ENCODE measurements around the gene ZNF155.
"Not testable (repeated sequence)": the region's sequence is repeated elsewhere in the genome, so short reads cannot be mapped to it uniquely, and the experiment has no call there.

Gene ZNF155

GRCh38 chr19:43983912-43984686, at the start of gene ZNF155:
TSS of gene ZNF155 (plus strand) at chr19:43984188. CDS start at chr19:43988544, 4,356 bp downstream.
- H3K4me3 ChIP-seq (ENCODE audit: low read depth, low read length) = peak within 1 kb of the TSS; percentile 85

DNA sequence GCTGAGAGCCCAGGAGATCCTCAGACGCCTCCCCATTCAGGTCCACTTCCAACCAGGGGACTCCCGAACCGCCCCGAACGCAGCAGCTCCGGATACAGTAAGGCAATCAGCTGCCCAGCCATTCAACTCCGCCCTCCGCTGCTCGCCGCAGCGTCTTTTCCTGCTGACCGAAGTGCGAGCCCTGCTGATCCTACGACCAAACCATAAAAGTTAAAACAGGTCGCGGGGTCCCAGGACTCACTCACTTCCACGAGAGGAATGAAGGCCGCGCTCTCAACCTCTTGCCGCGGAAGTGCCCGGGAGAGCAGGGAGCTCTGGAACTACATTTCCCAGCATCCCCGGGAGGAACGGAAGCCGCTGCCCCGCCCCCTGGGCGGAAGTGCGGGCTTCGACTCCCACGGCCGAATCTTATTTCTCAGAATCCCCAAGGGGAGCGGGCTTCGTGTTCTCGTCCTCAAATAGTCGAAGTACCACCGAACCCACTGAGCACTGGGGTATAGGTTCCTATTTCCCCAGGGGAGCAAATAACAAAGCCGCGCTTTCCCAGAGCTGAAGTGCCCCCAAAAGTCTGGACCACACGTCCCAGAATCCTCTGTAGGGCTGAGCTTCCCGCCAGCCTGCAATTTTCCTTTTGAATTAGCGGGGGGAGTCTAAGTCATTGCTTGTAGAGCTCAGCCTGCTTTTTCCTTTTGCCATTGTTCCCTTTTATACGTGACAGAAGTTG, 48.8 kb upstream of the ZNF155 start, which contains the start of gene ZNF45:
ZNF45 (minus strand) TSS at position 298 of the 724 bp plus-strand sequence. CDS start 13,097 bp downstream, outside the sequence.
- H3K4me3 ChIP-seq (ENCODE audit: low read depth, low read length) = peak within 1 kb of the TSS; percentile 88

DNA sequence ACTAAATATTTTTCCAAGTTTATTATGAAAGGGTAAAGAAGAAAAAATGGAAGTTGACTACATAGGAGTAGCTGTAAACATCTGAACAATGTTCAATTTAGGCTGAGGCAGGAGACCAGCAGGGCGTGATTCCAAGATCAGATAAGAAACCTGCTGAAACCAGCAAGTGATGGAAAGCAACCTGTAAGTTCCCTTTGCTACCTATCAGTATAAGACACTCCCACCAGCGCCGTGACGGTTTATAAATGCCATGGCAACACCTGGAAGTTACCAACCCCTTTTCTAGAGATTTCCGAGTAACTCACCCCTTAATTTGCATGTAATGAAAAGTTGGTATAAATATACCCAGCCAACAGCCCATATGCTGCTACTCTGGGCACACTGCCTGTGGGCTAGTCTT, 47.8 kb upstream of the ZNF155 start:
- H3K4me3 ChIP-seq (ENCODE audit: low read depth, low read length) = no peak overlapping the region

- H3K4me3 ChIP-seq (ENCODE audit: low read depth, low read length) = no peak overlapping the region
Measured at GRCh38 chr19:43939557-43940260, 44.3 kb upstream of the ZNF155 start.

- H3K4me3 ChIP-seq (ENCODE audit: low read depth, low read length) = no peak overlapping the region
Measured at GRCh38 chr19:43940719-43941118, 43.3 kb upstream of the ZNF155 start.

- H3K4me3 ChIP-seq (ENCODE audit: low read depth, low read length) = no peak overlapping the region
Measured at GRCh38 chr19:43941209-43941608, 42.8 kb upstream of the ZNF155 start.

GRCh38 chr19:43947412-43947811, 36.6 kb upstream of the ZNF155 start:
- H3K4me3 ChIP-seq (ENCODE audit: low read depth, low read length) = not testable (repeated sequence)

- H3K4me3 ChIP-seq (ENCODE audit: low read depth, low read length) = not testable (repeated sequence)
Measured at GRCh38 chr19:43949803-43950202, 34.2 kb upstream of the ZNF155 start.

- H3K4me3 ChIP-seq (ENCODE audit: low read depth, low read length) = peak within 1 kb of the TSS; percentile 95
Measured at GRCh38 chr19:43950834-43951645, 32.9 kb upstream of the ZNF155 start, which contains the start of gene ZNF221. TSS of gene ZNF221 (plus strand) at chr19:43951228. CDS start at chr19:43962727, 11,499 bp downstream.

DNA sequence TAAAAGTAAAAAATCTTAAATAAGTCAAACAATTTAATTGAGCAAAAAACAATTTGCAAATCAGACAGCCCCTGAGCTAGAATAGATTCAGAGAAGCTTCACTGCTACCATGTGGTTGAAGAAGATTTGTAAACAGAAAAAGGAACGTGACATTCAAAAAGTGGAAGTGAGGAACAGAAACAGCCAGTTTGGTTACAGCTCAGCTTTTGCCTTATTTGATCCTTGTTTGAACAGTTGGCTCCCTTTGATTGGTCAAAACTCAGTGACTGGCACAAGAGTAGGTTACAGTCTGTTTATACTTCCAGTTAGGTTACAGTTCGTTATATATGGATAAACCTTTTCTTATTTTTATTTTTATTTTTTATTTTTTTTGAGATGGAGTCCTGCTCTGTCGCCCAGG, 27.2 kb upstream of the ZNF155 start:
- H3K4me3 ChIP-seq (ENCODE audit: low read depth, low read length) = no peak overlapping the region

GRCh38 chr19:43957891-43958290, 26.1 kb upstream of the ZNF155 start:
- H3K4me3 ChIP-seq (ENCODE audit: low read depth, low read length) = no peak overlapping the region

DNA sequence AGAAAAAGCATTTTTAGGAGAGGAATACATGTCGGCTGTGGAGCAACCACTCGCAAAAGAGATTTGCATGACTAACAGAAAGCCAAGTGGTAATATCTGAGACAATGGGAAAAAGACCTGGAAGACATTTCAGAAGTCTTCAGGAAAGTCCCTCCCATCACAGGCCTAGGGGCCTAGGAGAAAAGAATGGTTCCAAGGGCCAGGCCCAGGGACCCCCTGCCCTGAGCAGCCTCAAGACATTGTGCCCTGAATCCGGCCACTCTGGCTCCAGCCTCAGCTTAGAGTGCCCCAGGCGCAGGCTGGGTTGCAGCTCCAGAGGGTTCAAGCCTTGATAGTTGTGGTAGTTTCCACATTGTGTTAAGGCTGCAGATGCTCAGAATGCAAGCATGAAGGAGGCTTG, 23.6 kb upstream of the ZNF155 start:
- no peak overlapping the region for H3K4me3 ChIP-seq (ENCODE audit: low read depth, low read length)

- no peak overlapping the region for H3K4me3 ChIP-seq (ENCODE audit: low read depth, low read length)
Measured at GRCh38 chr19:43966079-43966694, 17.8 kb upstream of the ZNF155 start.

DNA sequence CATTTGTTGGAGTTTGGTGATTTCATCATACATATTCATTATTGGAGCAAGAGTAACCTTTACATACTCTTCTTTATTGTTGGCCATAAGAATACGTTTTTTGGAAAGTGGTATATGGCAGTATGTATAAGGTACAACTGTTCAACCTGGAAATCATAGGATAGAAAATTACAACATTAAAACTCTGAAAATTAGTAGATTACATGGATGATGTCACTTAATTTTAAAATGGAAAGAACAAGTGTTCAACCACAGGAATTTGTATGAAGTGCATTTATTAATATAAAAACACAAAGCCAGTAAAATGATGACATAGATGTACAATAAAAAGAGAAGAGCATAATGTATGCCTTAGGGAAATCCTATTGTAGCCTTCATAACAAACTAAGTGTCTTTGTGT, 7.3 kb upstream of the ZNF155 start:
- H3K4me3 ChIP-seq (ENCODE audit: low read depth, low read length) = no peak overlapping the region

DNA sequence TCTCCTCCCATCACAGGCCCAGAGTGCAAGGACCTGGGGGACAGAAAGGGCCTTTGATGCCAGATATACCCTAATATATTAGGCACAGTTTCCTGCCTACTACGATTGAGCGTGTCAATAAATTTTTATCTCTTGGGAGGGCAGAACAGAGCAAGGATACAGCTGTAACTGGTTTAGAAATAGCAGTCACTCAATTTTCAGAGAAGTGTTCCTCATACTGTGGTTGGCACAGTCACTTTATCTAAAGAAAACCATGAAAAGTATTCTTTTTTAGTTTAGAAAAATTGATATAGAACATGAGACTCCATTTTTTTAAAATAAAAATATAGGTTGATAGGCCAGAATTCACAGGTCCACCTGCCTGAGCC, 460 bp upstream of the ZNF155 start:
- H3K4me3 ChIP-seq (ENCODE audit: low read depth, low read length) = no peak overlapping the region

DNA sequence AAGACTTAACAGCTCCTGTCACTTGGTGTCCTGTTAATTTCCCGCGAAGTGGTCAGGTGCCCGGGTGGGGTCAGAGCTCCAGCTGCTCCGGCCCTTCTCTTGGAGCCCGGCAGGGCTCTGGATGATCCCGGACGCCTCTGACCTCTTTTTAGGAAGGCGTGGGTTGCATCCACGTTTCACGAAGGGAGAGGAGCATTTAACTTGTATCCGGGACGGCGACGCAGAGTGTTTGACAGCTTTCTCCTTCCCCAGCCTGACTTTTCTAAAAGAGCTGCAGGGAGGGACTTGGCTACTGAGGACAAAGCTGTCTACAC, 656 bp downstream of the ZNF155 start:
- H3K4me3 ChIP-seq (ENCODE audit: low read depth, low read length) = peak overlapping the region; percentile 85

DNA sequence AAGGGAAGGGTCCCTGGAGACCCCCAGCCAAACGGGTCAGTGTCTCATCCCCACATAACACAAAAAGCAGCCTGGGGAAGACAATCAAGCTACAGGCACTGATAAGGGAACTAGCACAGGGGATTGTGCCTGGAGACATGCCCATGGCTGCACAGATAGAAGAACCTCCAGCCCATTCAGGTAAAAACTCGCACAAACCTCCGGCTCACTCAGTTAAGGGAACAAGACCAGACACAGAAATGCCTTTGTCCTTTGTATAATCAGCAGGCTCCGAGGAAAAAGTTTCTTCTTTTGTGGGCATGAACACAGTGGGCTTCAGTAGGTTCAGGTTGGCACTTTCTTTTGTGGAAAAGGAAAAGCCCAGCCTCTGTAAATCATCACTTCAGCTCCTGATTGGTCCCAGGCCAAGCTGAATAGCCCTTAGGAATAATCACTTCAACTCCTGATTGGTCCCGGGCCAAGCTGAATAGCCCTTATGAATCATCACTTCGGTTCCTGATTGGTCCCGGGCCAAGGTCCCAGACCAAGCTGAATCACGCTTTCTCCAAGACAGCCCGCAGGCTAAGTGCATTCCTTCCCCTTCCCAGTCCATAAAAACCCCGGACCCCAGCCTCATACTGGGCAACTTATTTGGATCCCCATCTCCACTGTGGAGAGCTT, 13.8 kb downstream of the ZNF155 start:
- H3K4me3 ChIP-seq (ENCODE audit: low read depth, low read length) = no peak overlapping the region

GRCh38 chr19:44002212-44002565, 18.2 kb downstream of the ZNF155 start:
- H3K4me3 ChIP-seq (ENCODE audit: low read depth, low read length) = peak overlapping the region; percentile 82

DNA sequence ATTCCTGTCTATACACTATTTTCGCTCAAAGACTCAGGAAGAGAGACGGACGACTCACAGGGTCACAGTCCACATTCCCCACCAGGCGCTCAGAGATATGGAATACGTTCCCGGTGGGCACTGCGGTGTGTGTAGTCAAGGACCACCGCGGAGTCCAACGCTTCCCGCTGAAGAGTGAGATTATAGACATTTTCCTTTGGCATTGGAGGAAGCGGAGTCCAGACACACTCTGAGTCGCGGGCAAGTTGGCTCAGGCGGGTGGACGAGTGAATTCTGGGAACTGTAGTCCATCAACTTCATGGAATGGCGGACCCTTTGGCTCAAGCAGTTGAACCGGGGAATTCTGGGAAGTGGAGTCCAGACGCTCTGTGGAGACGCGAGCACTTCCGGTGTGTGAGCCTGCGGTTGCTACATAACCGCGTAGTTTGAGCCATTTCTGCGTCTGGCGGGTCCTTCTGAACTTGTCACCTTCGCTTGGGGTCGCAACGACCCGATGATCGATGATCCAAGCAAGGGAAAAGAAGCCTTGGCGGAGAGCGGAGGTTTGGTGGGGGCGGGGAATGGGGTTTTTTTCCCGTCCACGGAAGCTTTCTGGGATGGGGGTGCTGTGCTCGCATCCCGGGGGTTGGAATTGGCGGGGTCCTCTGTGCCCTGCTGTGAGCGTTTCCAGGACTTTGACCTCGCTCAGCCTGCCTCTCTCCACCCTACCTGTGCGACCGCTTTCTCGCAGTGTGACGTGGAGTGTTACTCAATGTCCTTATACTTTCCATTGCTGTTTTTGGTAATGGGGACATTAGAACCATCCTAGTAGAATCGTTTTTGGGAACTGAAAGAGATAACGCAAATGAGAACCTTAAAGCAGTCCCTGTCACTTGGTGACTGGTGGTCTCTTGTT, 18.8 kb downstream of the ZNF155 start, which contains the start of gene ZNF230:
ZNF230 (plus strand) TSS at position 392 of the 895 bp plus-strand sequence. CDS start 4,122 bp downstream, outside the sequence.
- peak within 1 kb of the TSS; percentile 82 for H3K4me3 ChIP-seq (ENCODE audit: low read depth, low read length)

All from iPS-11a (cell line).